T-helper 9 cell (primary cell): Measurements from ENCODE around the gene ICA1.

Experiments used
- DNase-seq: peaks from one replicate; pipeline ENCODE4 v3.0.0-alpha.2; 2020

Gene ICA1

DNA sequence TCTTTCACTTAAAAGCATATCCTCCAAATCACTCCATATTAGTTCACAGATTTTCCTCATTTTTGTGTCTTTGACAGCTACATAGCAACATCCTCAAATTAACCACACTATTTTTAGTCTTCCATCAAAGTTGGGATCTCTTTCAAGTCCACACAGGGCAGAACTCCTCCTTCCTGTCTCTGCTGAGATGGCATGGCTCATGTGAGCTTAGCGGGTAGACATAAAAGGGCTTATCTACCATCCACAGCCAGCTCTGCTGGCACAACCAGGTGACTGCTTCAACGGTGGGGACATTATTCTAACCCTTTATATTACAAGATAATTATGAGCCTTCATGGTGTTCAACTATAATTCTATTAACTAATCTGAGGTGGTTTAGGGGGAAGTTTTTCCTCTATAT is 35.5 kb downstream of the ICA1 start:
- DNase-seq = no peak

DNA sequence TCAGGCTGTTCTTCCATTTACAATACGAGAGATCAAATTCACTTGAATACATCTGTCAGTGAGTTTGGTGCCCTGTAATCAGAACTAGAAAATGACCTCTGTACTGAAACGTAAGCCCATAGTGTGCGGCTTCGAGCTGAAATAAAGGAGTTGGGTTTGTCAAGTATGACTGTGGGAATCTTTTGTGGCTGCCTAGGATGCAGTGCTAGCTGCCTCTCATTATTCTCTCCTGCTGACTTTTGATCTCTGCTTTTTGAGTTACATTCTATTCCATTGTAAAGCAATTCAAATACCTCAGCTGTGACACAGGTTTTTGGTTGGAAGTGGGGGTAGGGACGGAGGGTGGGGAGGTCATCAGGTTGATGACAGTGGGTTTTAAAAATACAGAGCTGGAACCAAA is 40.4 kb downstream of the ICA1 start:
- DNase-seq = no peak

- no peak for DNase-seq
Measured at GRCh38 chr7:8221101-8221495, 40.9 kb downstream of the ICA1 start.

DNA sequence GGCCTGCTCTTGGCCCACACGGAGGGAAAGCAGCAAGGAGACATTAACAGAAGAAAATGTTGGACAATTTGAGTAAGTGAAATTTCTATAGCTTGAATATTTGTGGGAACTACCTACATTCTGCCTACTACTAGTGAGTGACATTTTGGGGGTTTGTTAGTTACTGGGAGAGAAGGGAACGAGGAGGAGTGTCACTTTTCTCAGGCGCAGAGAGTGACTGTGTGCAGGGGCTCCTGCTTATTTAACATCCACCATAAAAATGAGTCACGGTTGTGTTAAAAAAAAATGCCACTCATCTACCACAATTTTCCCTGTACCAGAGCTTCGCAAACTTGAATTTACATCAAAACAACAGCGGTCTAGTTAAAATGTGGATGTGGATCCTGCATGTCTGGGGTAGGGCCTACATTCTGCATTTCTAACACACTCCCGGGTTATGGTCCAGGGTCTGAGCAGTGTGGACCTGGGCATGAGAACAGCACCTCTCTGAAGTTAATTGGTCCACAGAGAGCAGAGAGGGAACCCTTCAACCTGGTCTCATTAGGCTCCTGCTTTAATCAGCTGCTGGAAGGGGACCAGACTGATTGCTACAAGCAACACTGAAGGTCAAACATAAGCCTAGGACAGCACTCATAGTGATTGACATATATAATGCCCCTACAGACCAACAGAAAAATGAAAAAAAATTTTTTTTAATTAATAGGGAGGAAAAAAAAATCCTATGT is 41.4 kb downstream of the ICA1 start:
- DNase-seq = no peak

DNA sequence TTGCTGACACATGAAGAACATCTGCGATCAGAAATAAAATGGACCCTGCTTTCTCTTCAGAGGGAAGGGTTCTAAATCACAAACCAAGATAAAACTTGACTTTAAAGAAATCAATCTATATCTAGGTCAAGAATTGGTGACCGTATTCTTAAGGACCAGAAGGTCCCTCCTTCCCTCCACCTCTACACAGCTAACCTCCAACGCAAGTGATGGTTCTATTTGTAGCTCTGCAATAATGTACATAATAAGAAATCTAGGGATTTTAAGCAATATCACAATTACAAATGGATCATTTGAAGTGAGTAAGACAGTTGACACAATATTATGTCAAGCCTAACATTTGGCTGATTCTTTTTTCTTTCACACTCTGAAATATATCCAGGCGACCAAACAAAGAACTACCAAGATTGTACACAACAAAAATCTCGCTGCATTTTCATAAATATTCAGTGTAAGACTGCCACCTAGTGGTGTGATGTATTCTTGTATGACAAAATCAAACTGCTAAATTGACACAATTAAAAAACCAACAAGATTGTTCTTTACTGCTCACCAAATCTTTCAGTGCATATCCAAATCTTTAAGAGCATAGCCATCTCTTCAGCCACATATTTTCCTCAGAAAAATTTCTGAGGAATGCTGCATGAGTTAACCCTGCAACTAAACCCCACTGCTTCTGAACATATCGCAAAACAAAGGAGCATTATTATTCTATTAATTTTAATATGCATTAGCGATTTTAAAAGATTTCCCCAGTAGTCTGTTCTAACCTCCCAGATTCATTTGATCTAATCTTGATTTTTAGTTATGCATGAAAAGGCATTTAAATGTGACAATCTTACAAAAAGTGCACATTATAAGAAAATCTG is 44.5 kb downstream of the ICA1 start:
- DNase-seq = no peak

DNA sequence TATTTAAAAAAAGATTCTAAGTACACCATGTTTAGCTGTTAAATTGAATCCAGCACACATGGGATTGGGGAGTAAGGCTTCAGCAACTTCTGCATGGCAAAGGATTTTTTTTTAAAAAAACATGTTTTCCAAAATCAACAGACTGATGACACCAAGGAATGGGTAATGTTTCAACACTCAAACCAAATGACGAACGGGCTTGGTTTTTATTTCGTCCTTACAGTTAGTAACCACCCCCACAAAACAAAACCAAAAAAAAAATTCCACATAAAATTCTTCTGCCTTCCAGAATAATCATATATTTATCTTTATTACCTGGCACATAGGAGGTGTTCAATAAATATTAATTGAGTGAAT is 45.7 kb downstream of the ICA1 start:
- no peak for DNase-seq

- DNase-seq = no peak
Measured at GRCh38 chr7:8215648-8216333, 46.2 kb downstream of the ICA1 start.

GRCh38 chr7:8214244-8214824 is 47.6 kb downstream of the ICA1 start:
- DNase-seq = no peak

GRCh38 chr7:8213381-8213780 is 48.6 kb downstream of the ICA1 start:
- DNase-seq = no peak

DNA sequence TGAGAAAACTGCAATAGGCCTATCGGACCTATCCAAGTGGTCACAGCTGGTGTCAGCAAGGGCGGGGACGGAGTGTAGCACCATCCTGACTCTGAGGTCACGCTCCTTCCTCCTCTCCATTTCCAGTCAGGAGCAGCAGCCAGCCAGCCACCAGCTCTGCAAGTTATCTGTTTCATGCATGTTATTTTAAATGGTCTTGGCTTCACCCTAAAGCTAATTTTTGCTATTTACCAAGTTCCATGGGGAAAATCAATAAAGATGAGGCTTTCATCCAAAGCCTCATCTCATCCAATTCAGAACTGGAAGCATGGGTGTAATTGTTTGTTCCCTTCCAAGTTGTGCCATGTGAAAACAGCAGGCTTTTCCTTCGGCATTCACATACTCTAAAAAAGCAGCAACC is 49.3 kb downstream of the ICA1 start:
- no peak for DNase-seq

DNA sequence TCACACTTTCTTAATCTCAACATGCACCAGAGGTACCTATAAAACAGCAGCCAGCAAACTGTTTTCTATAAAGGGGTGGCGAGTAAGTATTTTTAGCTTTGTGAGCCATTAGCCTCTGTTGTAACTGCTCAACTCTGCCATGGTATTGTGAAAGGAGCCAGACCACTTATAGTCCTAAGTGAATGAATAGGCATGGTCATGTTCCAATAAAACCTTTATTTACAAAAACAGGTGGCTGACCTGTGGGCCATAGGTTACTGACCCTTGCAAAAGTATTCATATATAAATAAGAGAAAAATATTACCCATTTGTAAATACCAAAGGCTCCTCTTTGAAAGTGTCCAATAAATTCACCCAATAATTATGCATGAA is 50.3 kb downstream of the ICA1 start:
- DNase-seq = no peak

DNA sequence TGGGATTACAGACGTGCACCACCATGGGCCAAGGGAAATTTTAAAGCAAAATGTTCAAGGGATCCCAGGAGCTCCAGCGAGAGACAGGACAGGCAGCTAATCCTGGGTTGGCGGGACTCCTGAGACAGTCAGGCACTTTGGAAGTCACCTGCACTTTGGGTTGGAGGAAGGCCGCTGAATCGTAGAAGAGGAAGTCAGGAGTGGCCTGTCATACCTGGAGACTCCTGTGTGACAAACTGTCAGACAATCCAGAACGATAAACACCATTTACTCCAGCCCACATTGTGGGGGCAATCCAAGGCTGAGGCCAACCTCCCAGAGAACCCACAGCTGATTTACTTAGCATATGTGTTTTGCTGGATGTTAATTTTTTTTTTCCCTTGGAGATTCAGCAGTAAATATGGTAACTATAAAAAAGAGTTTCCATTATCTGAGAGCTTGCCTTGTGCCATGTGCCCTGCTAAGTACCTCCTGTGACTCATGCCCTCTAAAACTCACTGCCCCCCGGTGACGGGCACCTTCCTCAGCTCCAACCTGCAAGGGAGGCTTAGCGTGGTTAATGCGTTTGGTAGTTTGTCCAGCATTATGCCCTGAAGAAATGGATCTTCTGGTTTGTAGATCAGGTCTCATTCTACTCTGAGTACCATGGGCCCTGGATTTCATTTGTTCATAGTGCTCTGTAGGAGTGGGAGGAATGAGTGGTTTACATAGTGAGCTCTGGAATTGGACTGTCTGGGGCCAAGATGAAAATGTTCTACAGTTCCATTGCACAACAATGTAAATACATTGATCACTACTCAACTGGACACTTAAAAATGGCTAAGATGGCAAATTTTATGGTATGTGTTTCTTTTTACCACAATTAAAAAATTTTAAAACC is 50.9 kb downstream of the ICA1 start:
- no peak for DNase-seq

DNA sequence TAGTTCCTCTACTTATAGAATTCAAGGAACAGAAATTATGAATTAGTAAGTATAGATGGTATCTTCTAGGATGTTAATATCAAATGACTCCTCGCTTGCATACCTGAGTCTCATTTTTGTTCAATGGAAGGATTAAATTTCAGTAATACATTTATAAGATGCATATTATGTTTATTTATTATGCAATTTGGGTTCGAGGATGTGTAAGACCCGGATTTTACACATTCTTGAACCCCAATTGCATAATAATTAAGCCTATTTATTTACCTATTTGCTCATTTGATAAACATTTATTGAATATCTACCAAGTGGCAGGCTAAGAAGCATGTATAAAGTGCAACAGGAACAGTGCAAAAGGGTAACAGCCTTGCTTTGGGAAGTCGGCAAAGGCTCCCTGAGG is 52.6 kb downstream of the ICA1 start:
- DNase-seq = no peak

DNA sequence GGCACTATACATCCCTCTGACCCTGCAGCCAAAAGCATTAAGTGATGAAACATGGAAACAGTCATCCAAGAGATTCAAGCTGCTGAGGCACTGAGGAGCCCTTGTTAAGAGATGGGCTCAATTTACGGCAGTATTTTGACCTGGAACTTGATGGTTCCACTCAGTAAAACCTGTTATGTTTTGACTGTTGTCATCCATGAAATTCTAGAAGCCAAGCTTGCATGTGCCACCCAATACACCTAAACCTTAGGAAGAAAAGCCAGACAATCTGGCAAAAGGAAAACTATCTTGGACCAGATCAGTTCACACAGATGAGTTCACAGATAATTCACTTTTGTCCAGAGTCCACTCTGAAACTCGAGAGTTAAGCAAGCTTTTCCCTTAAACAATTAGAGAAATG is 53.2 kb downstream of the ICA1 start:
- no peak for DNase-seq

GRCh38 chr7:8206956-8207355 is 55.0 kb downstream of the ICA1 start:
- no peak for DNase-seq

- DNase-seq = no peak
Measured at GRCh38 chr7:8205537-8205936, 56.4 kb downstream of the ICA1 start.

- no peak for DNase-seq
Measured at GRCh38 chr7:8205031-8205387, 57.0 kb downstream of the ICA1 start.

DNA sequence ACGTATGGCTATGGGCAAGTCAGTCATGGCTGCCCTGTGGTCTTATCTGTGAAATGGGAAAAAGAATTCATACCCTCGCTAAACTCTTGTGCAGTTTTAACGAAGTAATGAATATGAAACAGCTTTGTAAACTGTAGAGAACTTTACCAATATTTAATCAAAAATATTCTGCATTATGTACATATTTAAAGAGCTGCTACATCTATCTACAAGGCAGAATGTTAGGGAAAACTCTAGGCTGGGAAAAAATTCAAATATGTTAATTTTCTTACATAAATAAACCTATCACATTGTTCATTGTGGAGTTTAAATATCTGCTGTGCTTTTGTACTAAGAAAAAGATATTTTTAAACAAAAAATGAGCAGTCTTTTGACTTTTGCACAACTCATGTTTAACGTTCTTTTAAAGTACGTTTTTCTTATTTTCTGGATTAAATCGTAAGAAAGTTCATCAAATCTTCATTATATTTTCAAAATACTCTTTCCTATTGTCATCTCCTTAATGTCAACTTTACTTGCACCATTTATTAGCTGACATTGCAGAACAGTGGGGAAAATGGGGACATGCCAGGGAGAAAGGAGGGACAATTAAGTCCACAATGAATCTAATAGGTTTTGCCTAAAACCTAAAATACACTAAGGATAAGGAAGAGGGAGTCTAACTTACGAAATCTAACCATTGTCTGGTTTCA is 57.5 kb downstream of the ICA1 start:
- DNase-seq = no peak

- no peak for DNase-seq
Measured at GRCh38 chr7:8201846-8202441, 60.0 kb downstream of the ICA1 start.

DNA sequence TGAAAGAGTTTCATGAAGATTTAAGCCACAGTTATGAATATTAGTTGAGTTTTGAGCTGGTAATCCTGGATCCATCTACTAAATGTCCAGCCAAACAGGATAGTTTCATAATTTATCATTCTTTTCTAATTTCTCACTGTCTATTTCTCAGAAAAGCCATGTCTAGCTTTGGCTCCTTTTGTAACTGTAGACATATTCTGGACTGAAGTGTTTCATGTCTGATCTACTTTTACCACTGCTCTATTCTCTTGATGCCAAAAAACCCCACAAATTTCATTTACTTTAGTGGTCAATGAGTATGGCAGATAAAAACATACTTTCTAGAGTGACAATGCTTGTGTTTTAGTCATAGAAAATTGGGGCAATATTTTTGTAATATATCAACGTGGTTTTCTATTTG is 61.2 kb downstream of the ICA1 start:
- DNase-seq = no peak

DNA sequence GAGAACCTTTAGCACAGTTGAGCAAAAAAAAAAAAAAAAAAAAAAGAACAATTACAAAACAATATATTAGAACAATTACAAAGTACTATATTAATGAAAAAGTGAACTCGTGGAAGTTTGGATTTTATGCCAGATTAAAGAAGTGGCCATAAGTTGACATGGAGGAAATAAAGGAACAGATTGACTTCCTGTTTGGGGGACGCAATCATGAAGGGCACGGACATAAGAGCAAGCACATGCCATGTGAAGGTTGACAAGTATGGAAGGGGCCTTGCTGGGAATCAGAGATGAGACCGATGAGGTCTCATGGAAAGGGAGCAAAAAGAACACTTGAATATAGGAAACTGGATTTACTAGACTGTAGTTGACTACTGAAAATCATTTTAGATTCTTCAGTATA is 61.7 kb downstream of the ICA1 start:
- no peak for DNase-seq
